ENCODE data around the gene TINCR. TPM values are rescaled to one million over a fixed set of nuclear protein-coding genes. Genes with fewer than 3 reads are reported as not detected.

The TINCR gene
- polyA plus RNA-seq, 1 donor, result 1.0 TPM

GRCh38 chr19:5512715-5513114 is 55.0 kb downstream of the TINCR start:
- DNase-seq (ENCODE audit: low read depth), result no peak

Other genes starting within 250 kb of the TINCR start
- 36.5 TPM for gene PTPRS, start 227.1 kb downstream of the TINCR start, polyA plus RNA-seq (ENCODE audit: insufficient read length)
- not detected for gene ZNRF4, start 112.5 kb downstream of the TINCR start, polyA plus RNA-seq (ENCODE audit: insufficient read length)
- 46.4 TPM for gene SAFB2, start 54.8 kb upstream of the TINCR start, polyA plus RNA-seq (ENCODE audit: insufficient read length)
- gene SAFB, start 55.1 kb upstream of the TINCR start, polyA plus RNA-seq (ENCODE audit: insufficient read length), result 92.1 TPM
- gene MICOS13, start 112.6 kb upstream of the TINCR start, polyA plus RNA-seq (ENCODE audit: insufficient read length), result 93.6 TPM
- 4.9 TPM for gene HSD11B1L, start 113.1 kb upstream of the TINCR start, polyA plus RNA-seq (ENCODE audit: insufficient read length)
- gene RPL36, start 122.3 kb upstream of the TINCR start, polyA plus RNA-seq (ENCODE audit: insufficient read length), result 1,428 TPM
- gene LONP1, start 152.2 kb upstream of the TINCR start, polyA plus RNA-seq (ENCODE audit: insufficient read length), result 44.6 TPM
- not detected for gene CATSPERD, start 152.7 kb upstream of the TINCR start, polyA plus RNA-seq (ENCODE audit: insufficient read length)
- 2.2 TPM for gene PRR22, start 216.8 kb upstream of the TINCR start, polyA plus RNA-seq (ENCODE audit: insufficient read length)
- 24.5 TPM for gene DUS3L, start 223.2 kb upstream of the TINCR start, polyA plus RNA-seq (ENCODE audit: insufficient read length)
- gene NRTN, start 237.1 kb upstream of the TINCR start, polyA plus RNA-seq (ENCODE audit: insufficient read length), result 0.37 TPM